Panc1 (cell line): ENCODE measurements around the gene PCBP4.

Source experiments
- CTCF ChIP-seq: fragments of 450-650 bp; IDR thresholded peaks from 2 replicates; pipeline ENCODE4 v1.5.1; 2017; ENCODE audit warnings: mild to moderate bottlenecking
- POLR2AphosphoS5 ChIP-seq: IDR thresholded peaks from 2 replicates; pipeline ENCODE4 v1.6.1; 2012; ENCODE audit warnings: mild to moderate bottlenecking, low read depth, low read length, moderate library complexity
- REST ChIP-seq, 2 experiments: IDR thresholded peaks; 2 replicates each; pipeline ENCODE4 v1.6.1; 2011 to 2012; ENCODE audit warnings: low read depth in 2 of 2, control low read depth in 1 of 2, low read length in 1 of 2, mild to moderate bottlenecking in 1 of 2, moderate library complexity in 1 of 2; ENCODE audit not compliant: insufficient read depth in 1 of 2
- SIN3A ChIP-seq: IDR thresholded peaks from 2 replicates; pipeline ENCODE4 v1.6.1; 2012; ENCODE audit warnings: low read depth, mild to moderate bottlenecking, low read length, moderate library complexity, borderline replicate concordance; ENCODE audit not compliant: insufficient read depth
- TCF7L2 ChIP-seq: IDR thresholded peaks from 2 replicates; pipeline ENCODE4 v1.6.1; 2011; ENCODE audit warnings: mild to moderate bottlenecking, low read depth, low read length, inconsistent platforms

GRCh38 chr3:52004163-52004787, 37.0 kb upstream of the PCBP4 start:
- TF ChIP-seq REST (IDR thresholded peaks at IDR 0.05; ENCODE audit: insufficient read depth in 1 of 2, low read depth in 2 of 2, low read length in 1 of 2) (no peak), CTCF (peak; percentile 74), TCF7L2 (no peak), POLR2AphosphoS5 (no peak), SIN3A (no peak)
